HL-60 (cell line): ENCODE data around the gene COL7A1.

Source experiments
- DNase-seq, 2 experiments: peaks; one replicate each; pipeline ENCODE4 v3.0.0-alpha.2; 2010 to 2020; ENCODE audit warnings: low read depth in 1 of 2, low spot score in 1 of 2
- H3K27ac ChIP-seq: fragments of 250-450 bp; sonication (Bioruptor Pico); replicated peaks from 2 replicates; pipeline ENCODE4 v1.5.1; 2020; ENCODE audit warnings: mild to moderate bottlenecking, moderate library complexity
- H3K27me3 ChIP-seq: fragments of 250-450 bp; sonication (Bioruptor Pico); 2 replicates; pipeline ENCODE4 v1.5.1; 2021; ENCODE audit warnings: mild to moderate bottlenecking, moderate library complexity; ENCODE audit not compliant: insufficient read depth, poor library complexity, severe bottlenecking
- H3K4me3 ChIP-seq: replicated peaks from 2 replicates; pipeline ENCODE4 v1.5.1; 2011; ENCODE audit warnings: mild to moderate bottlenecking, control low read depth, low read length; ENCODE audit not compliant: insufficient read depth
- GABPA ChIP-seq: IDR thresholded peaks from 2 replicates; pipeline ENCODE4 v1.6.1; 2012; ENCODE audit warnings: low read depth
- POLR2AphosphoS5 ChIP-seq: IDR thresholded peaks from 2 replicates; pipeline ENCODE4 v1.6.1; 2012; ENCODE audit warnings: low read depth
- SPI1 ChIP-seq: IDR thresholded peaks from 2 replicates; pipeline ENCODE4 v1.6.1; 2012; ENCODE audit warnings: low read depth, mild to moderate bottlenecking, borderline replicate concordance
- TF ChIP-seq, protein P1 (sequence below): IDR thresholded peaks from one replicate; pipeline ENCODE4 v1.5.1; 2011; ENCODE audit warnings: low read length, control low read depth, inconsistent platforms; ENCODE audit not compliant: insufficient read depth
- TF ChIP-seq, protein P2 (sequence below): IDR thresholded peaks from 2 replicates; pipeline ENCODE4 v1.6.1; 2012; ENCODE audit warnings: low read depth; ENCODE audit not compliant: insufficient replicate concordance

The COL7A1 gene

DNA sequence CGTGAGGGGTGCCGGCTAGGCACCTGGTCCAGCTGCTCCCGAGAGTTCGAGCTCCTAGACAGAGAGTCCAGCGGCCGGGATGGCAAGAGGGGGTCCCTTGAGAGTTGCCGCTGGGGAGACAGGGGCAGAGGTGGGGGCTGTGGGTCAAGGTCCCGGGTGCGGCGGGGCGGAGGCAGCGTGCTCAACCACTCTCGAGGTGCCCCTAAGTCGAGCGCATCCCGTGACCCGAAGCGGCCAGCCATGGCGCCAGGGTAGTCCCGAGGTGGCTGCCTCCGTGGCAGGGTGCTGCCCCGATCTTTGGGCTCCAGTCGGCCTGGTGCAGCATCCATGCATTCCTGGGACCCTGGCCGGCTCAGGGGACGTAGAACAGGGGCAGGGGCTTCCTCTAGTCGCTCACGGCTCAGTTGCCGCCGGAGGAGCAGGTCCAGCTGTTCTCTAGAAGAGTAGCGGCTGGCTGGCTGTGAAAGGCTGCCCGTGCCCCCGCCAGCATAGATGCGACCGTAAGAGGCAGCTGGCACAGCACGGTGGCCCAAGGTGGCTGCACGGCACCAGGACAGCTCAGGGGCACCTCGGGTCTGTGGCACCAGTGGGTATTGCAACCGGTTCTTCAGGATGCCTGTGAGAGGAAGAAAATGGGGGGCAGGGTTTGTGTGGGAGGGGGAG is 44.9 kb upstream of the COL7A1 start:
- Histone ChIP-seq H3K4me3 (no peak overlapping the region), H3K27me3 (no peaks in the 10 kb centered on the region), H3K27ac (no peak overlapping the region)
- no peak for DNase-seq
- TF ChIP-seq, protein P1, sequence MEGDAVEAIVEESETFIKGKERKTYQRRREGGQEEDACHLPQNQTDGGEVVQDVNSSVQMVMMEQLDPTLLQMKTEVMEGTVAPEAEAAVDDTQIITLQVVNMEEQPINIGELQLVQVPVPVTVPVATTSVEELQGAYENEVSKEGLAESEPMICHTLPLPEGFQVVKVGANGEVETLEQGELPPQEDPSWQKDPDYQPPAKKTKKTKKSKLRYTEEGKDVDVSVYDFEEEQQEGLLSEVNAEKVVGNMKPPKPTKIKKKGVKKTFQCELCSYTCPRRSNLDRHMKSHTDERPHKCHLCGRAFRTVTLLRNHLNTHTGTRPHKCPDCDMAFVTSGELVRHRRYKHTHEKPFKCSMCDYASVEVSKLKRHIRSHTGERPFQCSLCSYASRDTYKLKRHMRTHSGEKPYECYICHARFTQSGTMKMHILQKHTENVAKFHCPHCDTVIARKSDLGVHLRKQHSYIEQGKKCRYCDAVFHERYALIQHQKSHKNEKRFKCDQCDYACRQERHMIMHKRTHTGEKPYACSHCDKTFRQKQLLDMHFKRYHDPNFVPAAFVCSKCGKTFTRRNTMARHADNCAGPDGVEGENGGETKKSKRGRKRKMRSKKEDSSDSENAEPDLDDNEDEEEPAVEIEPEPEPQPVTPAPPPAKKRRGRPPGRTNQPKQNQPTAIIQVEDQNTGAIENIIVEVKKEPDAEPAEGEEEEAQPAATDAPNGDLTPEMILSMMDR = no peak
- no peak for TF ChIP-seq GABPA
- TF ChIP-seq SPI1 = no peak
- TF ChIP-seq POLR2AphosphoS5 = no peak
- TF ChIP-seq, protein P2, sequence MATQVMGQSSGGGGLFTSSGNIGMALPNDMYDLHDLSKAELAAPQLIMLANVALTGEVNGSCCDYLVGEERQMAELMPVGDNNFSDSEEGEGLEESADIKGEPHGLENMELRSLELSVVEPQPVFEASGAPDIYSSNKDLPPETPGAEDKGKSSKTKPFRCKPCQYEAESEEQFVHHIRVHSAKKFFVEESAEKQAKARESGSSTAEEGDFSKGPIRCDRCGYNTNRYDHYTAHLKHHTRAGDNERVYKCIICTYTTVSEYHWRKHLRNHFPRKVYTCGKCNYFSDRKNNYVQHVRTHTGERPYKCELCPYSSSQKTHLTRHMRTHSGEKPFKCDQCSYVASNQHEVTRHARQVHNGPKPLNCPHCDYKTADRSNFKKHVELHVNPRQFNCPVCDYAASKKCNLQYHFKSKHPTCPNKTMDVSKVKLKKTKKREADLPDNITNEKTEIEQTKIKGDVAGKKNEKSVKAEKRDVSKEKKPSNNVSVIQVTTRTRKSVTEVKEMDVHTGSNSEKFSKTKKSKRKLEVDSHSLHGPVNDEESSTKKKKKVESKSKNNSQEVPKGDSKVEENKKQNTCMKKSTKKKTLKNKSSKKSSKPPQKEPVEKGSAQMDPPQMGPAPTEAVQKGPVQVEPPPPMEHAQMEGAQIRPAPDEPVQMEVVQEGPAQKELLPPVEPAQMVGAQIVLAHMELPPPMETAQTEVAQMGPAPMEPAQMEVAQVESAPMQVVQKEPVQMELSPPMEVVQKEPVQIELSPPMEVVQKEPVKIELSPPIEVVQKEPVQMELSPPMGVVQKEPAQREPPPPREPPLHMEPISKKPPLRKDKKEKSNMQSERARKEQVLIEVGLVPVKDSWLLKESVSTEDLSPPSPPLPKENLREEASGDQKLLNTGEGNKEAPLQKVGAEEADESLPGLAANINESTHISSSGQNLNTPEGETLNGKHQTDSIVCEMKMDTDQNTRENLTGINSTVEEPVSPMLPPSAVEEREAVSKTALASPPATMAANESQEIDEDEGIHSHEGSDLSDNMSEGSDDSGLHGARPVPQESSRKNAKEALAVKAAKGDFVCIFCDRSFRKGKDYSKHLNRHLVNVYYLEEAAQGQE = no peak

DNA sequence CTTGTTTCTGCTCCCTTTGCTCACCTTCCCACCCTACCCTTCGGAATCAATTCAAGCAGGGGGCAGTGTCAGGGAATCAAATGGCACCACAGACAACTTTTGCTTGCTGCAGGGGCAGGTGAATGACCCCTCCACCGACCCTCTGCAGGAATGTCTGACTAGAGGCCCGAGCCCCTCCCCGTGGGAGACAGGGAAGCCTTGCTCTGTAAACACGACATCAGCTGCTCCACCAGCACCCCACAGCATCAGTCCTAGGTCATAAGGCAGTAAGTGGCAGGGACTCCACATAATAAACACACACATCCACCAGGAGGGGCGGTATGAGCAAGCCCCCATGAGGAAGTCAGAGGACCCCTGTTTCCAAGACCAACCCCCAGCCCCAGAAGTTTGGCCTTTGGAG is 42.2 kb upstream of the COL7A1 start:
- Histone ChIP-seq H3K27ac (no peak overlapping the region), H3K4me3 (no peak overlapping the region), H3K27me3 (no peaks in the 10 kb centered on the region)
- TF ChIP-seq, protein P2 = no peak
- DNase-seq = no peak

DNA sequence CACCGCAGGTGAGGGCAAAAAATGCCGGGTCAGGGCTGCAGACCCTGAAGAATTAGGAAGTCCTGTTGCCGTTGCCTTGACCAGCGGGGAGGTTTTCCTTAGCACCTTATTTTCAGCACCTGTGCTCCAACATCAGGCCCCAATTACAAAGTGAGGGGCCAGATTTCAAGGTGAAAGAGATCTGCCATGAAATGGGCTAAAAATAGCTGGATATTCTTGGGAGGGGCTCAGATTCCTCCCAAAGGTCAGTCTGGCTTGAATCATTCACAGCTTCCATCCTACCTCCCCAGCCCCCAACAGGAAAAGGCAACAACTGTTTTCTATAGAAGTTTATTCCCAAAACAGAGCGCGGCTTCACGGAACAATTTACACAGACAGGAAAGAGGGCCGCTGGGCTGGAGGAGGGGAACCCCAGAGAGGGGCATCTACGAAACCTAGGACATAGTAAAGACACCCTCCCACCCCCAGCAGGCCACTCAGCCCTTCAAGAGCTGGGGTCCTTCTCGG is 41.1 kb upstream of the COL7A1 start:
- no peak for DNase-seq
- TF ChIP-seq, protein P2 = no peak
- TF ChIP-seq GABPA = no peak
- TF ChIP-seq POLR2AphosphoS5 = no peak
- TF ChIP-seq SPI1 = no peak
- TF ChIP-seq, protein P1 = no peak
- peak overlapping the region; percentile 88 for H3K4me3 ChIP-seq
- H3K27me3 ChIP-seq = no peaks in the 10 kb centered on the region
- H3K27ac ChIP-seq = peak overlapping the region; percentile 64
